Adrenal gland (tissue), 5 donors: ENCODE results near the gene KIF26A.

Experiments
- POLR2A ChIP-seq, 2 donors: fragments of 450-650 bp; IDR thresholded peaks; one replicate each; pipeline ENCODE4 v1.6.1; 2017; ENCODE audit warnings: antibody characterized with exemption in 2 of 2, mild to moderate bottlenecking in 2 of 2, moderate library complexity in 1 of 2
- TF ChIP-seq, protein P1 (sequence below), 6 experiments: fragments of 450-650 bp in 4 of 6; fragments of 200-600 bp in 2 of 6; sonication (generic) in 1 of 6; IDR thresholded peaks; 1 replicate in 5 of 6; 2 replicates in 1 of 6; pipeline versions ENCODE4 v1.5.1 to v1.8.0; 2016 to 2021; ENCODE audit warnings: antibody characterized with exemption in 6 of 6, mild to moderate bottlenecking in 2 of 6, moderate library complexity in 1 of 6
- donor health status: DM: no; HTN: no; CAD: no.

DNA sequence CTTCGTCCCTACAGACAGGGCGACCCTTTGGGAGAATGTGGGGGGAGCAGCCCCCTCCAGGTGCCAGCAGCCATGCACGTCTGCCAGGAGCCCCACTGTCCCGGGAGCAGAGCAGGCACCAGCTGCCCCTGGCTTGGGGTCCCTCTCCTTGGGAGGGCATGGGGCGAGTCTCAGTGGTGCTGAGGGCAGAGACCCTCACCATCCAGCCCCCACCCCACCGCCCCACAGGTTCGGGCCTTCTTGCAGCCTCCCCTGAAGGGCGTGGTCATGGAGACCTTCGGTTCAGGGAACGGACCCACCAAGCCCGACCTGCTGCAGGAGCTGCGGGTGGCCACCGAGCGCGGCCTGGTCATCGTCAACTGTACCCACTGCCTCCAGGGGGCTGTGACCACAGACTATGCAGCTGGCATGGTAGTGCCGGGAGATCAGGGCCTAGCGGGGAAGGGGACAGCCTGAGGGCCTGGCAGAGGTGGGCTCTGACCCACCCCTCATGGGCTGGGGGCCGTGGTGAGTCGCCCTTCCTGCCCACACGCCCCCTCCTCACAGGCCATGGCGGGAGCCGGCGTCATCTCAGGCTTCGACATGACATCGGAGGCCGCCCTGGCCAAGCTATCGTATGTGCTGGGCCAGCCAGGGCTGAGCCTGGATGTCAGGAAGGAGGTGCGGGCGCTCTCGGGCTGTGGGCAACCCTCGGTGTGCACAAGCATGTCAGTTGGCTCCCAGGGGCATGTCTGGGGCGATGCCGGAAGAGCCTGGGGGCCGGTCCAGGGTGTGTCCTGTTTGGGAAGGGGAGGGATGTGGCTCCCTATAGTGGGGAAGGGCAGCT lies 34.1 kb upstream of the KIF26A start:
- TF ChIP-seq, protein P1, sequence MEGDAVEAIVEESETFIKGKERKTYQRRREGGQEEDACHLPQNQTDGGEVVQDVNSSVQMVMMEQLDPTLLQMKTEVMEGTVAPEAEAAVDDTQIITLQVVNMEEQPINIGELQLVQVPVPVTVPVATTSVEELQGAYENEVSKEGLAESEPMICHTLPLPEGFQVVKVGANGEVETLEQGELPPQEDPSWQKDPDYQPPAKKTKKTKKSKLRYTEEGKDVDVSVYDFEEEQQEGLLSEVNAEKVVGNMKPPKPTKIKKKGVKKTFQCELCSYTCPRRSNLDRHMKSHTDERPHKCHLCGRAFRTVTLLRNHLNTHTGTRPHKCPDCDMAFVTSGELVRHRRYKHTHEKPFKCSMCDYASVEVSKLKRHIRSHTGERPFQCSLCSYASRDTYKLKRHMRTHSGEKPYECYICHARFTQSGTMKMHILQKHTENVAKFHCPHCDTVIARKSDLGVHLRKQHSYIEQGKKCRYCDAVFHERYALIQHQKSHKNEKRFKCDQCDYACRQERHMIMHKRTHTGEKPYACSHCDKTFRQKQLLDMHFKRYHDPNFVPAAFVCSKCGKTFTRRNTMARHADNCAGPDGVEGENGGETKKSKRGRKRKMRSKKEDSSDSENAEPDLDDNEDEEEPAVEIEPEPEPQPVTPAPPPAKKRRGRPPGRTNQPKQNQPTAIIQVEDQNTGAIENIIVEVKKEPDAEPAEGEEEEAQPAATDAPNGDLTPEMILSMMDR (IDR thresholded peaks at IDR 0.05), result no peak
- TF ChIP-seq POLR2A (IDR thresholded peaks at IDR 0.05), result no peak
